Measurements from ENCODE around the gene AKR1C1. TPM values are rescaled to one million over a fixed set of nuclear protein-coding genes. Genes with fewer than 3 reads are reported as not detected.
A peak's percentile ranks its signal among the peaks of the same experiment; 100 is the strongest.
"Not testable (repeated sequence)": the region's sequence is repeated elsewhere in the genome, so short reads cannot be mapped to it uniquely, and the experiment has no call there.

The AKR1C1 gene
- total and polyA plus RNA-seq, 2 donors (not counting 3 experiments of a cell fraction or from before 2014, with no cell fraction given), result 1.5 to 5.5 TPM

- FAIRE-seq, result no peak
Observed at GRCh38 chr10:5013385-5013784, 50.2 kb downstream of the AKR1C1 start.

GRCh38 chr10:5014200-5014910, 51.1 kb downstream of the AKR1C1 start:
- H3K9me1 ChIP-seq (replicated peaks; ENCODE audit: control insufficient read depth, extremely low read depth, insufficient read depth, low read length); H3K9ac ChIP-seq (replicated peaks; ENCODE audit: extremely low read depth, insufficient read depth, low read length); intact Hi-C loops (cut with micrococcal nuclease); H3K79me2 ChIP-seq (ENCODE audit: control insufficient read depth, insufficient read depth, low read length); H3K4me3 ChIP-seq (replicated peaks in 1 of 3; ENCODE audit: insufficient read depth in 1 of 3, low read depth in 1 of 3, low read length in 3 of 3); H2AFZ ChIP-seq (ENCODE audit: low read depth, low read length); DNase-seq (ENCODE audit: low read depth, low spot score); H3K9me3 ChIP-seq (replicated peaks; ENCODE audit: control insufficient read depth, insufficient read depth, low read length); H3K36me3 ChIP-seq (ENCODE audit: control insufficient read depth in 2 of 2, extremely low read depth in 1 of 2, insufficient read depth in 2 of 2, low read length in 2 of 2); H4K20me1 ChIP-seq (replicated peaks; ENCODE audit: control insufficient read depth, extremely low read depth, insufficient read depth, low read length); dilution Hi-C loops (cut with MboI; ENCODE audit: extremely low pct_ligation_motif_present, low sequenced_read_pairs); CTCF ChIA-PET; BruUV-seq (replicated peaks); H3K27ac ChIP-seq (ENCODE audit: insufficient read depth, low read depth, low read length); H3K27me3 ChIP-seq (ENCODE audit: control insufficient read depth in 2 of 2, insufficient read depth in 2 of 2, low read length in 2 of 2); H3K4me2 ChIP-seq (ENCODE audit: insufficient read depth, low read length); H3K4me1 ChIP-seq (ENCODE audit: control insufficient read depth, extremely low read depth, insufficient read depth, low read length); POLR2A ChIA-PET: not testable (repeated sequence)
- FAIRE-seq, result peak; percentile 24

More at GRCh38 chr10:5013385-5013784, 50.2 kb downstream of the AKR1C1 start:
- no peak for TF ChIP-seq GATA2 (IDR thresholded peaks at IDR 0.05; ENCODE audit: insufficient read depth, insufficient read length, low read depth, low read length)
- TF ChIP-seq POLR2A (IDR thresholded peaks at IDR 0.05; ENCODE audit: low read depth, low read length), result no peak
- no peak for TF ChIP-seq CTCF (IDR thresholded peaks at IDR 0.05; ENCODE audit: extremely low read depth in 1 of 2, insufficient read depth in 1 of 2, low read depth in 1 of 2, low read length in 2 of 2)
- no peak for TF ChIP-seq EZH2 (IDR thresholded peaks at IDR 0.05; ENCODE audit: borderline replicate concordance, low read depth, low read length, severe bottlenecking)
- no peak for TF ChIP-seq POLR2AphosphoS5 (IDR thresholded peaks at IDR 0.05; ENCODE audit: insufficient read depth, low read depth, low read length)
- no peak for TF ChIP-seq FOS (IDR thresholded peaks at IDR 0.05; ENCODE audit: borderline replicate concordance, insufficient read depth, low read length)
- no peak for TF ChIP-seq JUN (IDR thresholded peaks at IDR 0.05; ENCODE audit: borderline replicate concordance, insufficient read depth, insufficient read length, low read depth)
- no peak for TF ChIP-seq MAX (IDR thresholded peaks at IDR 0.05; ENCODE audit: insufficient read depth, insufficient read length)
- TF ChIP-seq MYC (IDR thresholded peaks at IDR 0.05; ENCODE audit: low read depth, low read length), result no peak
- no peaks in the 10 kb centered on the region for H3K79me2 ChIP-seq (ENCODE audit: control insufficient read depth, insufficient read depth, low read length)
- H3K4me1 ChIP-seq (ENCODE audit: control insufficient read depth, extremely low read depth, insufficient read depth, low read length), result no peaks in the 10 kb centered on the region
- DNase-seq (ENCODE audit: low read depth, low spot score), result no peak
- H3K27me3 ChIP-seq (ENCODE audit: control insufficient read depth in 2 of 2, insufficient read depth in 2 of 2, low read length in 2 of 2), result no peaks in the 10 kb centered on the region
- no peaks in the 10 kb centered on the region for H4K20me1 ChIP-seq (replicated peaks; ENCODE audit: control insufficient read depth, extremely low read depth, insufficient read depth, low read length)
- H3K4me2 ChIP-seq (ENCODE audit: insufficient read depth, low read length), result no peak overlapping the region
- ChIA-PET CTCF (no interaction called here), POLR2A (no interaction called here)
- no peaks in the 10 kb centered on the region for H3K9me1 ChIP-seq (replicated peaks; ENCODE audit: control insufficient read depth, extremely low read depth, insufficient read depth, low read length)
- no peak overlapping the region for H3K27ac ChIP-seq (ENCODE audit: insufficient read depth, low read depth, low read length)
- no peak overlapping the region for H2AFZ ChIP-seq (ENCODE audit: low read depth, low read length)
- BruUV-seq (replicated peaks), result no TSS peak
- no peak overlapping the region for H3K4me3 ChIP-seq (replicated peaks in 1 of 3; ENCODE audit: insufficient read depth in 1 of 3, low read depth in 1 of 3, low read length in 3 of 3)
- dilution Hi-C loops (cut with MboI; ENCODE audit: extremely low pct_ligation_motif_present, low sequenced_read_pairs), result no loop called here
- H3K36me3 ChIP-seq (ENCODE audit: control insufficient read depth in 2 of 2, extremely low read depth in 1 of 2, insufficient read depth in 2 of 2, low read length in 2 of 2), result no peaks in the 10 kb centered on the region
- no peaks in the 10 kb centered on the region for H3K9me3 ChIP-seq (replicated peaks; ENCODE audit: control insufficient read depth, insufficient read depth, low read length)
- intact Hi-C loops (cut with micrococcal nuclease), result no loop called here
- no peak overlapping the region for H3K9ac ChIP-seq (replicated peaks; ENCODE audit: extremely low read depth, insufficient read depth, low read length)
